ENCODE measurements around the gene BRCA1. TPM values are rescaled to one million over a fixed set of nuclear protein-coding genes. Genes with fewer than 3 reads are reported as not detected.

Gene BRCA1
- total RNA-seq: 9.3 and 11.4 TPM in 2 replicates

- Histone ChIP-seq H3K36me3 (ENCODE audit: control insufficient read depth, insufficient read depth, low read length) (no peaks in the 10 kb centered on the region), H3K27me3 (ENCODE audit: control insufficient read depth, insufficient read depth, low read length) (no peaks in the 10 kb centered on the region), H3K4me3 (ENCODE audit: low read depth, low read length) (peak within 1 kb of the TSS; percentile 86)
- TF ChIP-seq CTCF (IDR thresholded peaks at IDR 0.05; ENCODE audit: insufficient read depth, low read length, poor library complexity, severe bottlenecking): no peak
- peak; percentile 99 for DNase-seq (ENCODE audit: low read depth)
These were observed at the start of gene BRCA1 for GRCh38 chr17:43125133-43125966. TSS of gene BRCA1 (minus strand) at chr17:43125364. CDS start at chr17:43124096, 1,268 bp downstream.

GRCh38 chr17:43171586-43172487, 46.7 kb upstream of the BRCA1 start:
- peaks cover 1% of the 10 kb centered on the region for H3K36me3 ChIP-seq (ENCODE audit: control insufficient read depth, insufficient read depth, low read length)
- TF ChIP-seq CTCF (IDR thresholded peaks at IDR 0.05; ENCODE audit: insufficient read depth, low read length, poor library complexity, severe bottlenecking): peak; percentile 52
- DNase-seq (ENCODE audit: low read depth): peak; percentile 80

GRCh38 chr17:43170766-43171585, 45.8 kb upstream of the BRCA1 start, which contains the start of gene NBR1:
TSS of gene NBR1 (plus strand) at chr17:43171214. CDS start at chr17:43175800, 4,586 bp downstream.
- peak; percentile 88 for DNase-seq (ENCODE audit: low read depth)
- H3K4me3 ChIP-seq (ENCODE audit: low read depth, low read length): peak within 1 kb of the TSS; percentile 67

More at GRCh38 chr17:43171586-43172487, 46.7 kb upstream of the BRCA1 start:
- H3K4me3 ChIP-seq (ENCODE audit: low read depth, low read length): peak overlapping the region; percentile 67
- no peaks in the 10 kb centered on the region for H3K27me3 ChIP-seq (ENCODE audit: control insufficient read depth, insufficient read depth, low read length)

GRCh38 chr17:43170140-43170765, 45.1 kb upstream of the BRCA1 start:
- no peak for TF ChIP-seq CTCF (IDR thresholded peaks at IDR 0.05; ENCODE audit: insufficient read depth, low read length, poor library complexity, severe bottlenecking)
- H3K4me3 ChIP-seq (ENCODE audit: low read depth, low read length): peak overlapping the region; percentile 67
- H3K36me3 ChIP-seq (ENCODE audit: control insufficient read depth, insufficient read depth, low read length): no peaks in the 10 kb centered on the region
- no peaks in the 10 kb centered on the region for H3K27me3 ChIP-seq (ENCODE audit: control insufficient read depth, insufficient read depth, low read length)
- DNase-seq (ENCODE audit: low read depth): peak; percentile 95

More at GRCh38 chr17:43170766-43171585, 45.8 kb upstream of the BRCA1 start, which contains the start of gene NBR1:
- Histone ChIP-seq H3K27me3 (ENCODE audit: control insufficient read depth, insufficient read depth, low read length) (no peaks in the 10 kb centered on the region), H3K36me3 (ENCODE audit: control insufficient read depth, insufficient read depth, low read length) (no peaks in the 10 kb centered on the region)
- no peak for TF ChIP-seq CTCF (IDR thresholded peaks at IDR 0.05; ENCODE audit: insufficient read depth, low read length, poor library complexity, severe bottlenecking)

Data from kidney epithelial cell (primary cell).